Measurements from ENCODE around the gene NEK11. TPM values are rescaled to one million over a fixed set of nuclear protein-coding genes. Genes with fewer than 3 reads are reported as not detected.

Gene NEK11
- total and polyA plus RNA-seq, 9 of the 15 experiments (the other 6 are each of a cell fraction or from before 2014, with no cell fraction given): 0.28 to 1.5 (median 0.87) TPM

- Histone ChIP-seq H4K20me1 (replicated peaks; ENCODE audit: control insufficient read depth, insufficient read depth, low read length) (no peaks in the 10 kb centered on the region), H3K79me2 (ENCODE audit: control insufficient read depth, insufficient read depth, low read length) (no peaks in the 10 kb centered on the region), H3K4me1 (replicated peaks in 1 of 2; ENCODE audit: control insufficient read depth in 2 of 2, insufficient read depth in 2 of 2, low read length in 2 of 2) (no peaks in the 10 kb centered on the region), H3K4me3 (no peak overlapping the region), H3K9me1 (ENCODE audit: control insufficient read depth, insufficient read depth, low read length) (no peaks in the 10 kb centered on the region), H3K27ac (ENCODE audit: extremely low read depth, low read depth, low read length) (no peak overlapping the region), H3K36me3 (ENCODE audit: control insufficient read depth, insufficient read depth, low read length) (no peaks in the 10 kb centered on the region), H3K9me3 (replicated peaks; ENCODE audit: control insufficient read depth, insufficient read depth, low read depth, low read length) (no peaks in the 10 kb centered on the region), H2AFZ (ENCODE audit: low read depth, low read length) (no peak overlapping the region), H3K9ac (ENCODE audit: insufficient read depth in 1 of 2, low read depth in 2 of 2, low read length in 2 of 2) (no peak overlapping the region), H3K4me2 (ENCODE audit: insufficient read depth, low read length) (no peak overlapping the region), H3K27me3 (ENCODE audit: control insufficient read depth in 2 of 2, insufficient read depth in 2 of 2, low read length in 2 of 2) (no peaks in the 10 kb centered on the region)
- TF ChIP-seq PCBP2 (IDR thresholded peaks at IDR 0.05; ENCODE audit: low read depth, low read length, poor library complexity, severe bottlenecking) (no peak), ZBTB40 (IDR thresholded peaks at IDR 0.05) (peak; percentile 81), ZBTB40 (CRISPR knock-in tag; IDR thresholded peaks at IDR 0.05) (no peak), ZNF766 (CRISPR knock-in tag; conservative IDR thresholded peaks at IDR 0.05) (peak; percentile 79)
- FAIRE-seq (no peak), DNase-seq (ENCODE audit: extremely low read depth in 1 of 4, low spot score in 3 of 4) (no peak), ATAC-seq (no peak)
- CTCF ChIA-PET (ENCODE audit: low intra/inter-chr PET ratio): no interaction called here
- no TSS peak for BruUV-seq (replicated peaks)
- in situ Hi-C loops (cut with MboI): no loop called here
- intact Hi-C loops (cut with micrococcal nuclease): no loop called here
- POLR2A ChIA-PET: no interaction called here
- WGBS (ENCODE audit: insufficient coverage, low coverage, missing lambda C conversion rate): 0% methylated on average over 5 of the region's 5 CpGs
Measured at GRCh38 chr3:131223373-131224289, 197.0 kb downstream of the NEK11 start.
